K562 (cell line): ENCODE results near the gene TMEM114. TPM values are rescaled to one million over a fixed set of nuclear protein-coding genes. Genes with fewer than 3 reads are reported as not detected.

Experiments used
- ARID4B ChIP-seq: sonication (generic); formaldehyde crosslinking; IDR thresholded peaks from 2 replicates; pipeline ENCODE4 v1.8.0; 2022; ENCODE audit warnings: mild to moderate bottlenecking, missing genetic modification reagents
- ATF1 ChIP-seq, 2 experiments: fragments of 450-650 bp in 1 of 2; IDR thresholded peaks; 2 replicates each; pipeline ENCODE4 v1.6.1; 2016; ENCODE audit warnings: missing compliant biosample characterization in 1 of 2, missing genetic modification characterization in 1 of 2
- BACH1 ChIP-seq: fragments of 200-800 bp; sonication (Bioruptor generic); IDR thresholded peaks from 2 replicates; pipeline ENCODE4 v1.6.1; 2016; ENCODE audit warnings: missing genetic modification characterization, missing compliant biosample characterization
- BCL6 ChIP-seq: fragments of 250-450 bp; sonication (Bioruptor Pico); IDR thresholded peaks from 2 replicates; pipeline ENCODE4 v1.4.0; 2020
- CREBBP ChIP-seq: IDR thresholded peaks from one replicate; pipeline ENCODE4 v1.6.1; 2012; ENCODE audit warnings: low read depth, mild to moderate bottlenecking, control low read depth, inconsistent platforms, low read length
- GABPA ChIP-seq: fragments of 200-800 bp; sonication (Bioruptor generic); conservative IDR thresholded peaks from 2 replicates; pipeline ENCODE4 v1.6.1; 2016; ENCODE audit warnings: low read depth, missing genetic modification characterization, missing compliant biosample characterization
- GTF2B ChIP-seq: IDR thresholded peaks from 2 replicates; pipeline ENCODE4 v1.6.1; 2011; ENCODE audit not compliant: insufficient read length; ENCODE audit errors: extremely low read depth
- HNRNPK ChIP-seq: fragments of 200-400 bp; formaldehyde crosslinking; IDR thresholded peaks from one replicate; pipeline ENCODE4 v1.6.1; 2018; ENCODE audit warnings: mild to moderate bottlenecking, low read depth, low read length; ENCODE audit not compliant: poor library complexity, severe bottlenecking
- NFATC3 ChIP-seq: fragments of 450-650 bp; IDR thresholded peaks from 2 replicates; pipeline ENCODE4 v1.6.1; 2017; ENCODE audit warnings: mild to moderate bottlenecking
- NFE2 ChIP-seq: IDR thresholded peaks from 2 replicates; pipeline ENCODE4 v1.6.1; 2014; ENCODE audit warnings: antibody characterized with exemption, low read depth
- PREB ChIP-seq: sonication (generic); formaldehyde crosslinking; IDR thresholded peaks from 2 replicates; pipeline ENCODE4 v1.8.1; 2023; ENCODE audit warnings: mild to moderate bottlenecking, missing genetic modification reagents
- PRMT5 ChIP-seq: sonication (generic); formaldehyde crosslinking; IDR thresholded peaks from 2 replicates; pipeline ENCODE4 v1.5.0; 2020; ENCODE audit warnings: missing genetic modification reagents
- RAD21 ChIP-seq, 2 experiments: fragments of 250-450 bp in 1 of 2; fragments of 450-650 bp in 1 of 2; sonication (Bioruptor Pico) in 1 of 2; formaldehyde crosslinking in 1 of 2; IDR thresholded peaks in 1 of 2; conservative IDR thresholded peaks in 1 of 2; 2 replicates each; pipeline versions ENCODE4 v1.4.0 to v1.8.0; 2020 to 2022; ENCODE audit warnings: mild to moderate bottlenecking in 2 of 2, moderate library complexity in 1 of 2
- RBM25 ChIP-seq: fragments of 200-400 bp; formaldehyde crosslinking; IDR thresholded peaks from 2 replicates; pipeline ENCODE4 v1.6.1; 2018; ENCODE audit warnings: low read length, low read depth, moderate library complexity; ENCODE audit not compliant: severe bottlenecking
- SIN3A ChIP-seq, 2 experiments: fragments of 150-350 bp in 1 of 2; IDR thresholded peaks; 2 replicates each; pipeline ENCODE4 v1.6.1; 2011 to 2016; ENCODE audit warnings: borderline replicate concordance in 2 of 2, low read depth in 2 of 2, low read length in 2 of 2, mild to moderate bottlenecking in 2 of 2, moderate library complexity in 2 of 2; ENCODE audit not compliant: control insufficient read depth in 1 of 2
- THRA ChIP-seq: fragments of 450-650 bp; IDR thresholded peaks from 2 replicates; pipeline ENCODE4 v1.6.1; 2017; ENCODE audit warnings: mild to moderate bottlenecking, moderate library complexity
- ZNF224 ChIP-seq: sonication (generic); formaldehyde crosslinking; IDR thresholded peaks from 2 replicates; pipeline ENCODE4 v1.8.0; 2022; ENCODE audit warnings: mild to moderate bottlenecking, missing genetic modification reagents
- ZNF316 ChIP-seq: fragments of 450-650 bp; IDR thresholded peaks from 2 replicates; pipeline ENCODE4 v1.6.1; 2016
- ZNF551 ChIP-seq: fragments of 250-450 bp; sonication (Bioruptor Pico); IDR thresholded peaks from 2 replicates; pipeline ENCODE4 v1.5.0; 2021; ENCODE audit warnings: mild to moderate bottlenecking, moderate library complexity
- ZNF707 ChIP-seq: fragments of 250-450 bp; sonication (Bioruptor Pico); conservative IDR thresholded peaks from 2 replicates; pipeline ENCODE4 v1.8.0; 2022; ENCODE audit warnings: inconsistent platforms, mild to moderate bottlenecking, moderate library complexity
- polyA plus RNA-seq, 8 experiments: library from polyadenylated mRNA; depleted of rRNA in 4 of 8; stranded (reverse) in 5 of 8; unstranded in 3 of 8; fragments of >200 nt; fragmentation: Nextera tagmentation in 2 of 8; fragmentation: Illumina TruSeq in 1 of 8; extraction: Ambion mirVana in 2 of 8; extraction: Trizol in 1 of 8; gene quantifications; 2 replicates each; pipeline versions ENCODE4 v1.2.1 to v1.2.3, GENCODE V29; 2011 to 2014; ENCODE audit warnings: inconsistent platforms in 1 of 8, missing spikeins in 1 of 8
- total RNA-seq, 7 experiments: library from RNA; depleted of rRNA in 6 of 7; stranded (reverse); fragments of >200 nt in 6 of 7; fragmentation: Illumina TruSeq in 2 of 7; extraction: Trizol in 2 of 7; gene quantifications; 2 replicates each; pipeline versions ENCODE4 v1.2.1 to v1.2.3, GENCODE V29; 2011 to 2021; ENCODE audit warnings: low replicate concordance in 1 of 7

Gene TMEM114
- total and polyA plus RNA-seq, 9 of the 15 experiments (the other 6 are each of a cell fraction or from before 2014, with no cell fraction given): not detected

- no peak for TF ChIP-seq ARID4B (CRISPR knock-in tag)
- peak; percentile 26; the same call in 1 of the 2 replicates for TF ChIP-seq NFE2
- TF ChIP-seq ZNF224 (CRISPR knock-in tag): no peak
- TF ChIP-seq GTF2B: no peak
- no peak for TF ChIP-seq GABPA (tag)
- TF ChIP-seq HNRNPK: no peak
- no peak for TF ChIP-seq ATF1 (CRISPR knock-in tag; IDR thresholded peaks at IDR 0.05)
- TF ChIP-seq ATF1 (tag; IDR thresholded peaks at IDR 0.05): no peak
- no peak for TF ChIP-seq BACH1 (tag)
- TF ChIP-seq RBM25: no peak
- no peak for TF ChIP-seq PRMT5
- TF ChIP-seq PREB (CRISPR knock-in tag): 0 out of 2 replicates have a peak, but pooled peaks have one; percentile 76
- TF ChIP-seq BCL6 (CRISPR knock-in tag): no peak
- no peak for TF ChIP-seq NFATC3
- TF ChIP-seq ZNF551 (CRISPR knock-in tag): no peak
- no peak for TF ChIP-seq SIN3A (IDR thresholded peaks at IDR 0.05; ENCODE audit: borderline replicate concordance in 2 of 2, control insufficient read depth in 1 of 2, low read depth in 2 of 2, low read length in 2 of 2)
- no peak for TF ChIP-seq ZNF707 (CRISPR knock-in tag)
- TF ChIP-seq THRA: no peak
- TF ChIP-seq RAD21 (CRISPR knock-in tag; conservative IDR thresholded peaks at IDR 0.05 in 1 of 2, IDR thresholded peaks at IDR 0.05 in 1 of 2): peak; percentile 93 to 97
- TF ChIP-seq CREBBP: no peak
- no peak for TF ChIP-seq ZNF316
Measured at GRCh38 chr16:8567355-8568230, 22.7 kb downstream of the TMEM114 start (continued).
